Fibroblast of mammary gland (primary cell): ENCODE results near the gene BCKDHA.
"Not testable (repeated sequence)": the region's sequence is repeated elsewhere in the genome, so short reads cannot be mapped to it uniquely, and the experiment has no call there.

Experiments used
- DNase-seq: peaks from one replicate; pipeline ENCODE4 v3.0.0-alpha.2; 2010; ENCODE audit warnings: low read depth
- H3K4me3 ChIP-seq: 2 replicates; pipeline ENCODE4 v1.5.1; 2011; ENCODE audit warnings: low read depth, mild to moderate bottlenecking, low read length, moderate library complexity; ENCODE audit not compliant: control insufficient read depth
- CTCF ChIP-seq: conservative IDR thresholded peaks from 2 replicates; pipeline ENCODE4 v1.5.1; 2011; ENCODE audit warnings: low read depth, low read length, inconsistent platforms; ENCODE audit not compliant: control insufficient read depth, insufficient read depth

BCKDHA gene

GRCh38 chr19:41456342-41456918 is 58.8 kb downstream of the BCKDHA start:
- no peak overlapping the region for H3K4me3 ChIP-seq
- TF ChIP-seq CTCF, result no peak
- peak; percentile 47 for DNase-seq

- DNase-seq, result no peak
- no peak overlapping the region for H3K4me3 ChIP-seq
- TF ChIP-seq CTCF, result no peak
Observed at GRCh38 chr19:41457241-41457640, 59.6 kb downstream of the BCKDHA start.

GRCh38 chr19:41462497-41462896 is 64.9 kb downstream of the BCKDHA start:
- no peak for DNase-seq
- no peak for TF ChIP-seq CTCF
- no peak overlapping the region for H3K4me3 ChIP-seq

- not testable (repeated sequence) for DNase-seq, H3K4me3 ChIP-seq
Observed at GRCh38 chr19:41463257-41464256, 65.9 kb downstream of the BCKDHA start.
